HepG2 (cell line): ENCODE results near the gene CKAP5. TPM values are rescaled to one million over a fixed set of nuclear protein-coding genes. Genes with fewer than 3 reads are reported as not detected.
A peak's percentile ranks its signal among the peaks of the same experiment; 100 is the strongest.

Experiments used
- ATF4 ChIP-seq, 2 experiments: fragments of 450-650 bp in 1 of 2; sonication (generic) in 1 of 2; formaldehyde crosslinking; IDR thresholded peaks; 2 replicates each; pipeline versions ENCODE4 v1.5.0 to v1.8.0; 2020 to 2022; ENCODE audit warnings: mild to moderate bottlenecking in 1 of 2, missing genetic modification reagents in 1 of 2
- FOXJ3 ChIP-seq: sonication (generic); formaldehyde crosslinking; IDR thresholded peaks from 2 replicates; pipeline ENCODE4 v1.4.0; 2020; ENCODE audit warnings: missing genetic modification reagents, mild to moderate bottlenecking, borderline replicate concordance
- HNRNPH1 ChIP-seq: fragments of 200-400 bp; formaldehyde crosslinking; optimal IDR thresholded peaks from 2 replicates; pipeline ENCODE3; 2017; ENCODE audit warnings: mild to moderate bottlenecking, low read depth, low read length
- KLF6 ChIP-seq: IDR thresholded peaks from 2 replicates; pipeline ENCODE4 v1.8.0; 2016; ENCODE audit warnings: missing biosample characterization, missing genetic modification reagents
- SMAD9 ChIP-seq: sonication (generic); formaldehyde crosslinking; IDR thresholded peaks from 2 replicates; pipeline ENCODE4 v1.5.1; 2020; ENCODE audit warnings: mild to moderate bottlenecking, missing genetic modification reagents
- SMARCE1 ChIP-seq: fragments of 450-650 bp; IDR thresholded peaks from 2 replicates; pipeline ENCODE4 v1.6.1; 2017; ENCODE audit warnings: borderline replicate concordance
- TBP ChIP-seq: sonication (generic); formaldehyde crosslinking; IDR thresholded peaks from 2 replicates; pipeline ENCODE4 v1.5.0; 2020; ENCODE audit warnings: missing genetic modification reagents
- THRA ChIP-seq: sonication (generic); formaldehyde crosslinking; IDR thresholded peaks from 2 replicates; pipeline ENCODE4 v1.4.0; 2020; ENCODE audit warnings: missing genetic modification reagents, borderline replicate concordance
- ZBTB33 ChIP-seq: sonication (generic); formaldehyde crosslinking; IDR thresholded peaks from 2 replicates; pipeline ENCODE4 v1.4.0; 2020; ENCODE audit warnings: missing genetic modification reagents
- ZFP36 ChIP-seq: fragments of 150-350 bp; IDR thresholded peaks from 2 replicates; pipeline ENCODE4 v1.6.1; 2018; ENCODE audit warnings: borderline replicate concordance, low read length, low read depth; ENCODE audit not compliant: partially characterized antibody
- ZNF30 ChIP-seq: sonication (generic); formaldehyde crosslinking; IDR thresholded peaks from 2 replicates; pipeline ENCODE4 v1.5.0; 2020; ENCODE audit warnings: mild to moderate bottlenecking, missing genetic modification reagents
- ZNF407 ChIP-seq: sonication (generic); formaldehyde crosslinking; IDR thresholded peaks from one replicate; pipeline ENCODE4 v1.5.1; 2020; ENCODE audit warnings: mild to moderate bottlenecking, missing genetic modification reagents; ENCODE audit errors: not compliant biosample characterization
- ZNF576 ChIP-seq: sonication (generic); formaldehyde crosslinking; IDR thresholded peaks from 2 replicates; pipeline ENCODE4 v1.4.0; 2020; ENCODE audit warnings: mild to moderate bottlenecking, missing genetic modification reagents
- polyA plus RNA-seq, 8 experiments: library from polyadenylated mRNA; depleted of rRNA in 3 of 8; stranded (reverse) in 7 of 8; unstranded in 1 of 8; fragments of >200 nt; fragmentation: Illumina TruSeq in 4 of 8; extraction: Trizol in 4 of 8; gene quantifications; 2 replicates each; pipeline versions ENCODE4 v1.2.1 to v1.2.3, GENCODE V29; 2011 to 2016; ENCODE audit warnings: low read depth in 4 of 8, missing spikeins in 1 of 8, mixed read lengths in 1 of 8; ENCODE audit not compliant: insufficient read depth in 1 of 8
- total RNA-seq, 5 experiments: library from RNA; depleted of rRNA; stranded (reverse); fragments of >200 nt; fragmentation: Illumina TruSeq; extraction: Trizol; gene quantifications; 2 replicates each; pipeline ENCODE4 v1.2.3, GENCODE V29; 2016; ENCODE audit warnings: low read depth in 1 of 5

CKAP5 gene
- total and polyA plus RNA-seq, 2 of the 13 experiments (the other 11 are each of a cell fraction or from before 2014, with no cell fraction given) = 79.2 to 103 TPM

- TF ChIP-seq SMARCE1 (no peak), ATF4 (CRISPR knock-in tag; IDR thresholded peaks at IDR 0.05) (peak in 1 of 2 experiments; percentile 75; a peak in 1 of 4 replicates), TBP (CRISPR knock-in tag) (no peak), ZBTB33 (CRISPR knock-in tag) (peak; percentile 47; the same call in 1 of the 2 replicates), THRA (no peak), ZNF576 (CRISPR knock-in tag) (no peak), SMAD9 (no peak), ZNF407 (CRISPR knock-in tag) (peak; percentile 60), ZFP36 (no peak), ZNF30 (CRISPR knock-in tag) (no peak), FOXJ3 (CRISPR knock-in tag) (no peak), KLF6 (CRISPR knock-in tag) (0 out of 2 replicates have a peak, but pooled peaks have one; percentile 73), HNRNPH1 (no peak)
Observed at GRCh38 chr11:46845740-46846509, at the start of gene CKAP5 (continued).
